H9 (cell line): ENCODE data around the gene VPS18. TPM values are rescaled to one million over a fixed set of nuclear protein-coding genes. Genes with fewer than 3 reads are reported as not detected.

Experiments used
- DNase-seq: peaks from one replicate; pipeline ENCODE4 v3.0.0-alpha.2; 2017
- H2AFZ ChIP-seq: one replicate; pipeline ENCODE4 v1.6.1; 2013; ENCODE audit warnings: mild to moderate bottlenecking, low read length, control low read depth, moderate library complexity
- H2AK5ac ChIP-seq: 2 replicates; pipeline ENCODE4 v1.6.1; 2013; ENCODE audit warnings: low read length, control low read depth, mixed read lengths; ENCODE audit not compliant: insufficient read length
- H2BK120ac ChIP-seq: one replicate; pipeline ENCODE4 v1.6.1; 2013; ENCODE audit warnings: low read depth, mild to moderate bottlenecking, low read length, control low read depth, inconsistent platforms; ENCODE audit not compliant: poor library complexity, severe bottlenecking
- H2BK12ac ChIP-seq: 2 replicates; pipeline ENCODE4 v1.6.1; 2013; ENCODE audit warnings: low read length, control low read depth, mixed read lengths, low read depth; ENCODE audit not compliant: insufficient read length
- H2BK15ac ChIP-seq: 2 replicates; pipeline ENCODE4 v1.6.1; 2013; ENCODE audit warnings: low read depth, low read length, control low read depth
- H2BK20ac ChIP-seq: one replicate; pipeline ENCODE4 v1.6.1; 2013; ENCODE audit warnings: low read depth, mild to moderate bottlenecking, low read length, control low read depth, inconsistent platforms; ENCODE audit not compliant: poor library complexity, severe bottlenecking
- H2BK5ac ChIP-seq: 2 replicates; pipeline ENCODE4 v1.6.1; 2013; ENCODE audit warnings: low read length, control low read depth, mixed read lengths; ENCODE audit not compliant: insufficient read length
- H3K14ac ChIP-seq: 2 replicates; pipeline ENCODE4 v1.6.1; 2013; ENCODE audit warnings: low read length, control low read depth; ENCODE audit not compliant: insufficient read depth
- H3K18ac ChIP-seq: 2 replicates; pipeline ENCODE4 v1.6.1; 2013; ENCODE audit warnings: low read depth, mild to moderate bottlenecking, mixed read lengths, low read length, control low read depth; ENCODE audit not compliant: insufficient read length
- H3K23ac ChIP-seq: 2 replicates; pipeline ENCODE4 v1.6.1; 2013; ENCODE audit warnings: low read length, control low read depth, mixed read lengths, low read depth; ENCODE audit not compliant: insufficient read length
- H3K23me2 ChIP-seq: 2 replicates; pipeline ENCODE4 v1.6.1; 2013; ENCODE audit warnings: low read depth, mild to moderate bottlenecking, mixed read lengths, low read length, control low read depth; ENCODE audit not compliant: insufficient read length, poor library complexity, severe bottlenecking
- H3K27ac ChIP-seq: 2 replicates; pipeline ENCODE4 v1.5.1; 2013; ENCODE audit warnings: low read length, control low read depth, mixed read lengths, low read depth; ENCODE audit not compliant: insufficient read length
- H3K27me3 ChIP-seq: 2 replicates; pipeline ENCODE4 v1.6.1; 2013; ENCODE audit warnings: low read length, control low read depth, inconsistent platforms; ENCODE audit not compliant: insufficient read depth
- H3K4ac ChIP-seq: 2 replicates; pipeline ENCODE4 v1.6.1; 2013; ENCODE audit warnings: low read depth, mild to moderate bottlenecking, control low read depth, inconsistent platforms, low read length, moderate library complexity
- H3K4me1 ChIP-seq: 2 replicates; pipeline ENCODE4 v1.6.1; 2013; ENCODE audit warnings: low read length, control low read depth, inconsistent platforms; ENCODE audit not compliant: insufficient read depth
- H3K4me2 ChIP-seq: 2 replicates; pipeline ENCODE4 v1.6.1; 2013; ENCODE audit warnings: low read length, control low read depth, mixed read lengths; ENCODE audit not compliant: insufficient read length, insufficient read depth
- H3K56ac ChIP-seq: 2 replicates; pipeline ENCODE4 v1.6.1; 2013; ENCODE audit warnings: low read depth, mild to moderate bottlenecking, mixed read lengths, low read length, control low read depth; ENCODE audit not compliant: insufficient read length
- H3K79me1 ChIP-seq: 2 replicates; pipeline ENCODE4 v1.6.1; 2013; ENCODE audit warnings: low read depth, mild to moderate bottlenecking, moderate library complexity, low read length, control low read depth, inconsistent platforms; ENCODE audit not compliant: insufficient read depth, poor library complexity, severe bottlenecking
- H3K79me2 ChIP-seq: 2 replicates; pipeline ENCODE4 v1.6.1; 2013; ENCODE audit warnings: low read length, control low read depth, inconsistent platforms; ENCODE audit not compliant: insufficient read depth
- H3K9ac ChIP-seq: 2 replicates; pipeline ENCODE4 v1.6.1; 2013; ENCODE audit warnings: low read length, control low read depth, mixed read lengths; ENCODE audit not compliant: insufficient read length; ENCODE audit errors: extremely low read depth
- H3K9me3 ChIP-seq: one replicate; pipeline ENCODE4 v1.6.1; 2013; ENCODE audit warnings: low read depth, low read length, inconsistent platforms; ENCODE audit not compliant: control insufficient read depth
- H3T11ph ChIP-seq: one replicate; pipeline ENCODE4 v1.6.1; 2013; ENCODE audit warnings: mild to moderate bottlenecking, low read length, control low read depth, inconsistent platforms
- H4K20me1 ChIP-seq: one replicate; pipeline ENCODE4 v1.6.1; 2013; ENCODE audit not compliant: control insufficient read depth, insufficient read length, insufficient read depth
- H4K5ac ChIP-seq: 2 replicates; pipeline ENCODE4 v1.6.1; 2013; ENCODE audit warnings: low read depth, mild to moderate bottlenecking, mixed read lengths, low read length, control low read depth; ENCODE audit not compliant: insufficient read length
- H4K8ac ChIP-seq: replicated peaks from 2 replicates; pipeline ENCODE4 v1.6.1; 2013; ENCODE audit warnings: low read length, control low read depth, mixed read lengths, low read depth; ENCODE audit not compliant: insufficient read length
- H4K91ac ChIP-seq: 2 replicates; pipeline ENCODE4 v1.6.1; 2013; ENCODE audit warnings: low read depth, mild to moderate bottlenecking, moderate library complexity, mixed read lengths, low read length, control low read depth; ENCODE audit not compliant: insufficient read length
- H3K27ac Mint-ChIP-seq, 3 experiments: 2 replicates in 2 of 3; 3 replicates in 1 of 3; pipeline ENCODE4 v1.8.0; 2020 to 2021; ENCODE audit warnings: mixed read lengths in 3 of 3, mild to moderate bottlenecking in 1 of 3, moderate library complexity in 1 of 3
- H3K27me3 Mint-ChIP-seq: 2 replicates; pipeline ENCODE4 v1.8.0; 2021; ENCODE audit warnings: low read depth, mild to moderate bottlenecking, moderate library complexity, mixed read lengths
- H3K36me3 Mint-ChIP-seq, 3 experiments: 2 replicates in 2 of 3; 3 replicates in 1 of 3; pipeline ENCODE4 v1.8.0; 2020 to 2021; ENCODE audit warnings: low read depth in 3 of 3, mixed read lengths in 3 of 3; ENCODE audit not compliant: insufficient read depth in 1 of 3
- H3K4me1 Mint-ChIP-seq, 2 experiments: 2 replicates each; pipeline ENCODE4 v1.8.0; 2020; ENCODE audit warnings: mixed read lengths in 2 of 2
- H3K4me3 Mint-ChIP-seq, 2 experiments: 2 replicates in 1 of 2; 3 replicates in 1 of 2; pipeline ENCODE4 v1.8.0; 2020 to 2021; ENCODE audit warnings: mild to moderate bottlenecking in 2 of 2, mixed read lengths in 2 of 2, moderate library complexity in 1 of 2
- H3K9me3 Mint-ChIP-seq, 2 experiments: 2 replicates in 1 of 2; 3 replicates in 1 of 2; pipeline ENCODE4 v1.8.0; 2020; ENCODE audit warnings: mild to moderate bottlenecking in 2 of 2, mixed read lengths in 2 of 2, moderate library complexity in 1 of 2
- WGBS: extraction: QIAGEN DNeasy Blood & Tissue Kit; methylation state at CpG from one replicate; pipeline ENCODE4 v1.1.7; 2013; ENCODE audit warnings: missing lambda C conversion rate, low lambda C conversion rate, mixed read lengths; ENCODE audit not compliant: insufficient read length; ENCODE audit errors: extremely low coverage; 5-methylcytosine and 5-hydroxymethylcytosine counted together
- total RNA-seq: library from RNA; stranded (reverse); gene quantifications from 2 replicates; pipeline ENCODE4 v1.2.1, GENCODE V29; 2021
- TF ChIP-seq, protein P1 (sequence below): fragments of 200-600 bp; sonication (generic); conservative IDR thresholded peaks from 3 replicates; pipeline ENCODE4 v1.8.0; 2021; ENCODE audit warnings: antibody characterized with exemption, mild to moderate bottlenecking

VPS18 gene
- total RNA-seq, 1 experiment from 2014 or later: 45.0 TPM

DNA sequence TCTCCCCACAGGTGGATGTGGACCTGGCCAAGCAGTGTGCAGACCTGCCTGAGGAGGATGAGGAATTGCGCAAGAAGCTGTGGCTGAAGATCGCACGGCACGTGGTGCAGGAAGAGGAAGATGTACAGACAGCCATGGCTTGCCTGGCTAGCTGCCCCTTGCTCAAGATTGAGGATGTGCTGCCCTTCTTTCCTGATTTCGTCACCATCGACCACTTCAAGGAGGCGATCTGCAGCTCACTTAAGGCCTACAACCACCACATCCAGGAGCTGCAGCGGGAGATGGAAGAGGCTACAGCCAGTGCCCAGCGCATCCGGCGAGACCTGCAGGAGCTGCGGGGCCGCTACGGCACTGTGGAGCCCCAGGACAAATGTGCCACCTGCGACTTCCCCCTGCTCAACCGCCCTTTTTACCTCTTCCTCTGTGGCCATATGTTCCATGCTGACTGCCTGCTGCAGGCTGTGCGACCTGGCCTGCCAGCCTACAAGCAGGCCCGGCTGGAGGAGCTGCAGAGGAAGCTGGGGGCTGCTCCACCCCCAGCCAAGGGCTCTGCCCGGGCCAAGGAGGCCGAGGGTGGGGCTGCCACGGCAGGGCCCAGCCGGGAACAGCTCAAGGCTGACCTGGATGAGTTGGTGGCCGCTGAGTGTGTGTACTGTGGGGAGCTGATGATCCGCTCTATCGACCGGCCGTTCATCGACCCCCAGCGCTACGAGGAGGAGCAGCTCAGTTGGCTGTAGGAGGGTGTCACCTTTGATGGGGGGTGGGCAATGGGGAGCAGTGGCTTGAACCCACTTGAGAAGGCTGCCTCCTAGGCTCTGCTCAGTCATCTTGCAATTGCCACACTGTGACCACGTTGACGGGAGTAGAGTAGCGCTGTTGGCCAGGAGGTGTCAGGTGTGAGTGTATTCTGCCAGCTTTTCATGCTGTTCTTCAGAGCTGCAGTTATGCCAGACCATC lies 8.6 kb downstream of the VPS18 start:
- H3K56ac ChIP-seq: no peak overlapping the region
- no peak overlapping the region for H4K91ac ChIP-seq
- Mint-ChIP-seq H3K9me3 (no peaks in the 10 kb centered on the region; a peak in 1 of 5 replicates), H3K4me1 (peaks cover 5 to 12% of the 10 kb centered on the region in 2 experiments; a peak in 3 of 4 replicates), H3K36me3 (peaks cover 25 to 68% (median 52%) of the 10 kb centered on the region in 3 experiments), H3K27ac (peak overlapping the region in 2 of 3 experiments; percentile 44 to 74; a peak in 2 of 7 replicates), H3K27me3 (peaks cover 4% of the 10 kb centered on the region), H3K4me3 (no peak overlapping the region)
- H3T11ph ChIP-seq: no peak overlapping the region
- no peaks in the 10 kb centered on the region for H3K27me3 ChIP-seq
- no peak overlapping the region for H2BK15ac ChIP-seq
- no peak overlapping the region for H2AK5ac ChIP-seq
- H3K4ac ChIP-seq: no peak overlapping the region
- no peaks in the 10 kb centered on the region for H3K23me2 ChIP-seq
- H4K20me1 ChIP-seq: no peaks in the 10 kb centered on the region
- WGBS: no CpG with 5 or more reads among the region's 33 CpGs
- no peak overlapping the region for H4K8ac ChIP-seq
- no peak overlapping the region for H3K9ac ChIP-seq
- no peak overlapping the region for H4K5ac ChIP-seq
- no peak overlapping the region for H2BK120ac ChIP-seq
- no peak for DNase-seq
- H2AFZ ChIP-seq: no peak overlapping the region
- no peak overlapping the region for H2BK5ac ChIP-seq
- no peak overlapping the region for H2BK12ac ChIP-seq
- H3K4me1 ChIP-seq: no peaks in the 10 kb centered on the region
- H3K79me1 ChIP-seq: peaks cover 2% of the 10 kb centered on the region
- no peak overlapping the region for H3K4me2 ChIP-seq
- H2BK20ac ChIP-seq: no peak overlapping the region
- TF ChIP-seq, protein P1, sequence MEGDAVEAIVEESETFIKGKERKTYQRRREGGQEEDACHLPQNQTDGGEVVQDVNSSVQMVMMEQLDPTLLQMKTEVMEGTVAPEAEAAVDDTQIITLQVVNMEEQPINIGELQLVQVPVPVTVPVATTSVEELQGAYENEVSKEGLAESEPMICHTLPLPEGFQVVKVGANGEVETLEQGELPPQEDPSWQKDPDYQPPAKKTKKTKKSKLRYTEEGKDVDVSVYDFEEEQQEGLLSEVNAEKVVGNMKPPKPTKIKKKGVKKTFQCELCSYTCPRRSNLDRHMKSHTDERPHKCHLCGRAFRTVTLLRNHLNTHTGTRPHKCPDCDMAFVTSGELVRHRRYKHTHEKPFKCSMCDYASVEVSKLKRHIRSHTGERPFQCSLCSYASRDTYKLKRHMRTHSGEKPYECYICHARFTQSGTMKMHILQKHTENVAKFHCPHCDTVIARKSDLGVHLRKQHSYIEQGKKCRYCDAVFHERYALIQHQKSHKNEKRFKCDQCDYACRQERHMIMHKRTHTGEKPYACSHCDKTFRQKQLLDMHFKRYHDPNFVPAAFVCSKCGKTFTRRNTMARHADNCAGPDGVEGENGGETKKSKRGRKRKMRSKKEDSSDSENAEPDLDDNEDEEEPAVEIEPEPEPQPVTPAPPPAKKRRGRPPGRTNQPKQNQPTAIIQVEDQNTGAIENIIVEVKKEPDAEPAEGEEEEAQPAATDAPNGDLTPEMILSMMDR: no peak
- H3K18ac ChIP-seq: no peak overlapping the region
- no peak overlapping the region for H3K23ac ChIP-seq
- no peaks in the 10 kb centered on the region for H3K9me3 ChIP-seq
- H3K27ac ChIP-seq: no peak overlapping the region
- no peak overlapping the region for H3K14ac ChIP-seq
- no peaks in the 10 kb centered on the region for H3K79me2 ChIP-seq
